Measurements from ENCODE around the gene ENPP5.
"Not testable (repeated sequence)": the region's sequence is repeated elsewhere in the genome, so short reads cannot be mapped to it uniquely, and the experiment has no call there.

ENPP5 gene

GRCh38 chr6:46174904-46175303 lies 4.1 kb upstream of the ENPP5 start:
- DNase-seq, result no peak

- no peak for DNase-seq
These were observed 1.4 kb upstream of the ENPP5 start for GRCh38 chr6:46172176-46172575.

GRCh38 chr6:46160102-46160501 lies 10.7 kb downstream of the ENPP5 start:
- DNase-seq, result no peak

GRCh38 chr6:46159229-46159628 lies 11.6 kb downstream of the ENPP5 start:
- DNase-seq, result no peak

GRCh38 chr6:46156701-46157100 lies 14.1 kb downstream of the ENPP5 start:
- DNase-seq, result no peak

- DNase-seq, result not testable (repeated sequence)
These were observed 21.7 kb downstream of the ENPP5 start for GRCh38 chr6:46149066-46149465.

GRCh38 chr6:46144270-46144669 lies 26.5 kb downstream of the ENPP5 start:
- DNase-seq, result no peak

- DNase-seq, result no peak
These were observed 32.5 kb downstream of the ENPP5 start for GRCh38 chr6:46138281-46138680.

GRCh38 chr6:46137387-46137786 lies 33.4 kb downstream of the ENPP5 start:
- DNase-seq, result no peak

GRCh38 chr6:46136831-46137230 lies 33.9 kb downstream of the ENPP5 start:
- peak; percentile 4 for DNase-seq

GRCh38 chr6:46135176-46135575 lies 35.6 kb downstream of the ENPP5 start:
- no peak for DNase-seq

- no peak for DNase-seq
These were observed 36.6 kb downstream of the ENPP5 start for GRCh38 chr6:46134216-46134615.

- DNase-seq, result not testable (repeated sequence)
These were observed 39.5 kb downstream of the ENPP5 start for GRCh38 chr6:46131291-46131690.

GRCh38 chr6:46130666-46131065 lies 40.1 kb downstream of the ENPP5 start:
- no peak for DNase-seq

- DNase-seq, result peak; percentile 99
These were observed 40.9 kb downstream of the ENPP5 start, which contains the start of gene ENPP4 for GRCh38 chr6:46129629-46130511. TSS of gene ENPP4 (plus strand) at chr6:46129989. CDS start at chr6:46139584, 9,595 bp downstream.

GRCh38 chr6:46129291-46129628 lies 41.5 kb downstream of the ENPP5 start:
- DNase-seq, result no peak

GRCh38 chr6:46128476-46128875 lies 42.3 kb downstream of the ENPP5 start:
- DNase-seq, result no peak

GRCh38 chr6:46119679-46120078 lies 51.1 kb downstream of the ENPP5 start:
- DNase-seq, result not testable (repeated sequence)

- DNase-seq, result no peak
These were observed 51.9 kb downstream of the ENPP5 start for GRCh38 chr6:46118836-46119235.

- DNase-seq, result no peak
These were observed 52.6 kb downstream of the ENPP5 start for GRCh38 chr6:46118157-46118556.

- no peak for DNase-seq
These were observed 54.5 kb downstream of the ENPP5 start for GRCh38 chr6:46116289-46116688.

- no peak for DNase-seq
These were observed 55.1 kb downstream of the ENPP5 start for GRCh38 chr6:46115634-46116033.

- no peak for DNase-seq
These were observed 57.4 kb downstream of the ENPP5 start for GRCh38 chr6:46113370-46113769.

All from eye (tissue), 1 donor.